ENCODE measurements around the gene BSPRY. TPM values are rescaled to one million over a fixed set of nuclear protein-coding genes. Genes with fewer than 3 reads are reported as not detected.
"Not testable (repeated sequence)": the region's sequence is repeated elsewhere in the genome, so short reads cannot be mapped to it uniquely, and the experiment has no call there.

Gene BSPRY
- total and polyA plus RNA-seq, 2 of the 13 experiments (the other 11 are each of a cell fraction or from before 2014, with no cell fraction given), result 0.09 to 0.26 TPM

- TF ChIP-seq ZNF710 (CRISPR knock-in tag; IDR thresholded peaks at IDR 0.05; ENCODE audit: borderline replicate concordance), result 0 out of 2 replicates have a peak, but pooled peaks have one; percentile 57
- peak; percentile 36; the same call in 1 of the 2 replicates for TF ChIP-seq KDM6A (CRISPR knock-in tag; IDR thresholded peaks at IDR 0.05; ENCODE audit: low read depth)
- 0 out of 2 replicates have a peak, but pooled peaks have one; percentile 5 for TF ChIP-seq ZNF580 (CRISPR knock-in tag; IDR thresholded peaks at IDR 0.05; ENCODE audit: borderline replicate concordance, low read depth)
- TF ChIP-seq TCF12, CREB1 (IDR thresholded peaks at IDR 0.05): not testable (repeated sequence)
- TF ChIP-seq TCF12 (CRISPR knock-in tag; IDR thresholded peaks at IDR 0.05), result 0 out of 2 replicates have a peak, but pooled peaks have one; percentile 33
- 0 out of 2 replicates have a peak, but pooled peaks have one; percentile 27 for TF ChIP-seq ERF (CRISPR knock-in tag; IDR thresholded peaks at IDR 0.05)
- 0 out of 2 replicates have a peak, but pooled peaks have one; percentile 35 for TF ChIP-seq MXD4 (CRISPR knock-in tag; IDR thresholded peaks at IDR 0.05)
- TF ChIP-seq PAXIP1 (CRISPR knock-in tag; conservative IDR thresholded peaks at IDR 0.05), result peak; percentile 76; the same call in 1 of the 2 replicates
- TF ChIP-seq THAP11 (CRISPR knock-in tag; IDR thresholded peaks at IDR 0.05), result 0 out of 2 replicates have a peak, but pooled peaks have one; percentile 17
- TF ChIP-seq RCOR2 (CRISPR knock-in tag; IDR thresholded peaks at IDR 0.05), result 0 out of 2 replicates have a peak, but pooled peaks have one; percentile 24
- 0 out of 2 replicates have a peak, but pooled peaks have one; percentile 25 for TF ChIP-seq MIER3 (CRISPR knock-in tag; IDR thresholded peaks at IDR 0.05; ENCODE audit: borderline replicate concordance)
- TF ChIP-seq HNF1A (IDR thresholded peaks at IDR 0.05; ENCODE audit: low read depth), result peak; percentile 56; the same call in 1 of the 2 replicates
- TF ChIP-seq HNF1A (CRISPR knock-in tag; IDR thresholded peaks at IDR 0.05; ENCODE audit: borderline replicate concordance), result peak; percentile 74; the same call in 1 of the 2 replicates
- 0 out of 2 replicates have a peak, but pooled peaks have one; percentile 23 for TF ChIP-seq FOXP4 (CRISPR knock-in tag; IDR thresholded peaks at IDR 0.05)
- 0 out of 2 replicates have a peak, but pooled peaks have one; percentile 40 for TF ChIP-seq YEATS2 (CRISPR knock-in tag; IDR thresholded peaks at IDR 0.05; ENCODE audit: borderline replicate concordance)
- TF ChIP-seq CREB1 (CRISPR knock-in tag; IDR thresholded peaks at IDR 0.05), result 0 out of 2 replicates have a peak, but pooled peaks have one; percentile 24
Observed at GRCh38 chr9:113379829-113380210, 30.5 kb downstream of the BSPRY start (continued).
